Prostate gland (tissue), 2 donors: ENCODE results near the gene NUDT22. TPM values are rescaled to one million over a fixed set of nuclear protein-coding genes. Genes with fewer than 3 reads are reported as not detected.

Experiments
- DNase-seq: peaks from one replicate; pipeline ENCODE4 v3.0.0-alpha.2; 2019; ENCODE audit warnings: low spot score
- H3K27ac ChIP-seq, 2 donors: fragments of 200-600 bp; sonication (generic); 2 replicates each; pipeline ENCODE4 v1.5.1; 2017 to 2019
- H3K27me3 ChIP-seq: fragments of 200-600 bp; sonication (generic); replicated peaks from 2 replicates; pipeline ENCODE4 v1.5.1; 2019; ENCODE audit not compliant: insufficient read depth
- H3K36me3 ChIP-seq, 2 donors: fragments of 200-600 bp; sonication (generic); 1 replicate in 1 of 2; 2 replicates in 1 of 2; pipeline versions ENCODE4 v1.5.1 to v1.8.1; 2017 to 2019
- H3K4me1 ChIP-seq: fragments of 200-600 bp; sonication (generic); replicated peaks from 2 replicates; pipeline ENCODE4 v1.5.1; 2019
- H3K4me3 ChIP-seq, 2 donors: fragments of 200-600 bp; sonication (generic); 2 replicates each; pipeline ENCODE4 v1.5.1; 2017 to 2019
- H3K9me3 ChIP-seq: fragments of 200-600 bp; sonication (generic); 2 replicates; pipeline ENCODE4 v1.5.1; 2017
- CTCF ChIP-seq, 4 experiments: fragments of 200-600 bp in 2 of 4; fragments of 450-650 bp in 2 of 4; sonication (generic) in 2 of 4; IDR thresholded peaks; 1 replicate in 3 of 4; 2 replicates in 1 of 4; pipeline ENCODE4 v1.5.1; 2016 to 2019; ENCODE audit warnings: antibody characterized with exemption in 4 of 4, mild to moderate bottlenecking in 2 of 4, moderate library complexity in 2 of 4
- POLR2A ChIP-seq: fragments of 450-650 bp; IDR thresholded peaks from one replicate; pipeline ENCODE4 v1.6.1; 2016; ENCODE audit warnings: antibody characterized with exemption, mild to moderate bottlenecking
- POLR2AphosphoS5 ChIP-seq: sonication (generic); formaldehyde crosslinking; IDR thresholded peaks from one replicate; pipeline ENCODE4 v1.6.1; 2017; ENCODE audit warnings: antibody characterized with exemption
- WGBS: methylation state at CpG from one replicate; pipeline ENCODE4 v1.1.5; 2018; 5-methylcytosine and 5-hydroxymethylcytosine counted together
- intact Hi-C: fragments of 100-400 bp; cut with DNase I; formaldehyde crosslinking; loops from one replicate; pipeline ENCODE4 v1.14.2; 2022
- total RNA-seq, 2 donors: library from RNA; depleted of rRNA; stranded (reverse); fragments of >200 nt; gene quantifications; one replicate each; pipeline ENCODE4 v1.1.0, GENCODE V29; 2016

The NUDT22 gene
- total RNA-seq, 2 donors from 2014 or later: 89.5 to 90.8 TPM

DNA sequence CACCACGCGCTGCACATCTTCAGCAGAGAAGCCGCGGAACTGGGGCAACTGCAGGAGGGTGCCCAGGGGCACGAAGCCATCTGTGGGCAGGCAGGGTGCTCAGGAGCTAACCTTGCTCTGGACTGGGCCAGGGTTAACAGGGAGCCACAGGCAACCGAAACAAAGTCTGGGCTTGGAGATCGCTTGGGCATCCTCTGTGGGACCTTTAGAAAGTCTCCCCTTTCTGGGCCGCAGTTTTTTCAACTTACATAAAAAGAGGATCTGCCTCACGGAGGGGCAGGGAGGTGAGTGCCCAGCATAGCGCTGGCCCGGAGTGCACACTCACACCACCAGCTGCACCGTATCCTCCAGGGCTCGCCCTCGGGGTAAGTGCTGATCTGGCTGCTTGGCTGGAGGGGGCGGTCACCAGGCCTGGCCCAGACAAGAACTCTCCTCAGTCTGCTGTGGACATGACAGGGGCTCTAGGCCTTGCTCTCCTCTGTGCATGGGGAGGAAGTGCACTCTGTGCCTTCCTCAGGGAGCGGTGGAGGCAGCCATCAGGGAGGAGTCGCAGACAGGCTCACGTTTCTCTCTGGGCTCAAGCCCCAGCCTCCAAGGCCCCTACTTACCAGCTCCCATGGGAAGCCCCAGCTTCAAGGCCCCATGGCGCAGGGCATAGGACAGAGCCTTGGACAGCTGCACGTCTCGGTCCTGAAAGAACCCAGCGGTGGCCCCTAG, 1.0 kb upstream of the NUDT22 start:
- no peak for DNase-seq
- no peaks in the 10 kb centered on the region for H3K9me3 ChIP-seq
- 52% methylated on average over 16 of the region's 22 CpGs for WGBS
- H3K4me3 ChIP-seq: peak overlapping the region; percentile 51 to 92
- TF ChIP-seq CTCF (IDR thresholded peaks at IDR 0.05) (no peak), POLR2AphosphoS5 (no peak), POLR2A (no peak)
- no peaks in the 10 kb centered on the region for H3K36me3 ChIP-seq
- intact Hi-C loops: no loop called here
- peaks cover 20% of the 10 kb centered on the region for H3K4me1 ChIP-seq
- H3K27ac ChIP-seq: peak overlapping the region; percentile 86 to 88
- no peaks in the 10 kb centered on the region for H3K27me3 ChIP-seq

DNA sequence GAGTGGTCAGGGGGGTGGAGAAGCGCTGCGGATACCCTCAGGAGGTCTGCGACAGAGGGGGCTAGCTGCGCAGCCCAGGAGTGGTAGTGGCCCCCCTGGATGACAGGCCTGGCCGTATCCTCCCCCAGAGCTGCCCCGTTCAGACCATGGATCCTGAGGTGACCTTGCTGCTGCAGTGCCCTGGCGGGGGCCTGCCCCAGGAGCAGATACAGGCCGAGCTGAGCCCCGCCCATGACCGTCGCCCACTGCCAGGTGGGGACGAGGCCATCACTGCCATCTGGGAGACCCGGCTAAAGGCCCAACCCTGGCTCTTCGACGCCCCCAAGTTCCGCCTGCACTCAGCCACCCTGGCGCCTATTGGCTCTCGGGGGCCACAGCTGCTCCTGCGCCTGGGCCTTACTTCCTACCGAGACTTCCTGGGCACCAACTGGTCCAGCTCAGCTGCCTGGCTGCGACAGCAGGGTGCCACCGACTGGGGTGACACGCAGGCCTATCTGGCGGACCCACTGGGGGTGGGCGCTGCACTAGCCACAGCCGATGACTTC, 505 bp downstream of the NUDT22 start:
- 12% methylated on average over 25 of the region's 26 CpGs for WGBS

GRCh38 chr11:64227405-64227956, 1.4 kb downstream of the NUDT22 start:
- Histone ChIP-seq H3K36me3 (no peaks in the 10 kb centered on the region), H3K4me3 (peak overlapping the region; percentile 51 to 92), H3K27me3 (no peaks in the 10 kb centered on the region), H3K9me3 (no peaks in the 10 kb centered on the region), H3K4me1 (peaks cover 20% of the 10 kb centered on the region), H3K27ac (peak overlapping the region; percentile 86 to 88)
- TF ChIP-seq POLR2A: no peak
- no peak for TF ChIP-seq POLR2AphosphoS5
- TF ChIP-seq CTCF (IDR thresholded peaks at IDR 0.05): no peak
- intact Hi-C loops: loop anchor here (1.0 kb wide), 1 partner anchor 10 kb away; no protein-coding TSS in a partner anchor
- 60% methylated on average over 3 of the region's 3 CpGs for WGBS
- DNase-seq: no peak

More for the DNA sequence above, 505 bp downstream of the NUDT22 start:
- no peaks in the 10 kb centered on the region for H3K27me3 ChIP-seq
- intact Hi-C loops: loop anchor here (1.0 kb wide), 1 partner anchor 11 kb away; no protein-coding TSS in a partner anchor
- H3K36me3 ChIP-seq: no peaks in the 10 kb centered on the region
- H3K27ac ChIP-seq: peak overlapping the region; percentile 86 to 88
- peak overlapping the region; percentile 51 to 92 for H3K4me3 ChIP-seq
- DNase-seq: no peak
- no peaks in the 10 kb centered on the region for H3K9me3 ChIP-seq
- peaks cover 20% of the 10 kb centered on the region for H3K4me1 ChIP-seq
- TF ChIP-seq POLR2AphosphoS5 (no peak), CTCF (IDR thresholded peaks at IDR 0.05) (no peak)

DNA sequence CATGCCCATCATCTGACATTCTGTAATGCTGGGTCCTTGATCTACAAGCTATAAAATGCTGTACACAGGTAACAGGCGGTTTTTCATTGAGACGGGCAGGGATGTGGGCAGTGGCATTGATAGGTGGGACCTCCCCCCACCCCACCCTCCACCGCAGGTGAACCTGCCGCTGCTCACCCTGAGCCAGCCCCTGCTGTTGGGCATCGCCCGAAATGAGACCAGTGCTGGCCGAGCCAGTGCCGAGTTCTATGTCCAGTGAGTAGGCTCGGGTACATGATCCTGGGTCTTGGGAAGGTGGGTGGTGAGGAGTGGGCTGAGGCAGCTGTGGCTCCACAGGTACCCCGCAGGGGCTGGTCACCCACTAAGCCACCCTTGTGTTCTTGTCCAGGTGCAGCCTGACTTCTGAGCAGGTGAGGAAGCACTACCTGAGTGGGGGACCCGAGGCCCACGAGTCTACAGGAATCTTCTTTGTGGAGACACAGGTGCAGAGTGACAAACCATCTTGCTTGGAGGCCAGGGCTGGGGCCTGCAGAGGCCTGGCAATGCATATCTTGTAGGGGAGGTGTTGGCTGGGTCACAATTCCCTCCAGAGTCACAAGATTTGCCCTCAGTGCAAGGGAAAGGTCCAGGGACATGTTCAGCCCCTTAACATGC, 3.1 kb downstream of the NUDT22 start:
- Histone ChIP-seq H3K4me1 (peaks cover 26% of the 10 kb centered on the region), H3K4me3 (no peak overlapping the region), H3K27ac (peak overlapping the region in 1 of 2 donors; percentile 92), H3K9me3 (no peaks in the 10 kb centered on the region), H3K36me3 (no peaks in the 10 kb centered on the region), H3K27me3 (no peaks in the 10 kb centered on the region)
- DNase-seq: no peak
- intact Hi-C loops: no loop called here
- WGBS: 82% methylated on average over 12 of the region's 12 CpGs
- TF ChIP-seq POLR2AphosphoS5 (no peak), POLR2A (no peak), CTCF (IDR thresholded peaks at IDR 0.05) (no peak)
